Fibroblast of mammary gland (primary cell): ENCODE measurements around the gene PMM1.
A peak's percentile ranks its signal among the peaks of the same experiment; 100 is the strongest.
"Not testable (repeated sequence)": the region's sequence is repeated elsewhere in the genome, so short reads cannot be mapped to it uniquely, and the experiment has no call there.

Source experiments
- DNase-seq: peaks from one replicate; pipeline ENCODE4 v3.0.0-alpha.2; 2010; ENCODE audit warnings: low read depth
- H3K4me3 ChIP-seq: 2 replicates; pipeline ENCODE4 v1.5.1; 2011; ENCODE audit warnings: low read depth, mild to moderate bottlenecking, low read length, moderate library complexity; ENCODE audit not compliant: control insufficient read depth
- TF ChIP-seq, protein P1 (sequence below): conservative IDR thresholded peaks from 2 replicates; pipeline ENCODE4 v1.5.1; 2011; ENCODE audit warnings: low read depth, low read length, inconsistent platforms; ENCODE audit not compliant: control insufficient read depth, insufficient read depth

Gene PMM1

DNA sequence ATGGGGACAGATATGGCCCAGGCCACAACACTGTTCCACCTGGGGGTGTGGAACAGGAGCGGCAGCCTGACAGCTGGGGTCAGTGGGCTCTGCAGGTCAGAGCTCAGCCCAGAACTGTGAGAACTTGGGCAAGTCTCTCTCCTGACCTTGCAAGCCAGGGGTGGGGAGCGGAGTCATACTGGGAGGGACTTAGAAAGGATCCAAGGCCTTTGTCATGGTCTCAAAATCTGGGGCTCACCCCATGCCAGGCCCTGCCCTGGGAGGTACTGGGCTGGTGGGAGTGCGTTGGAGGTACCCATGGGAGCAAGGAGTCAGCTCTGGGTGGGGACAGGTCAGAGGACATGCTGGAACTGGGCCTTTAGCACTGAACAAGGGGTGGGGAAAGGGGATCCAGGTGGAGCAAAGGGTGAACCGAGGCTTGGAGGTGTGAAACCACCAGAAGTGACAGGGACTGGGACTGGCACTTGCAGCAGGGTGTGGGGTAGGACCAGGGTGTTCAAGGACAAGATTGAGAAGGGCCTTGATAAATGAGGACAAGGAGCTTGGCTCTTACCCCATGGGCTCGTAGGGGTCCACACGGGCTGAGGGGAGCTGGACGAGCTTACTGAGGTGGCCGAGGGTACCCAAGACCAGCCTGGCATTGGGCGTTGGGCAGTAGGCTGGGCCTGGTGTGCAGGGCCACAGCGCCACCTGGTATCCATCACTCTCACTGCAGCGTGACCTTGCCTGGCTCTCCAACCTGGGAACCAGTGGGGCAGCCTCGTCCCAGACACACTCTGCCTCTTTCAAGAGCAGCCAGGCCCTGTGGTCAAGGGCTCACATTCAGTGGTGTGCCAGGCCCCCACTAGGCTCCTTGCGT, 7.4 kb upstream of the PMM1 start:
- TF ChIP-seq, protein P1, sequence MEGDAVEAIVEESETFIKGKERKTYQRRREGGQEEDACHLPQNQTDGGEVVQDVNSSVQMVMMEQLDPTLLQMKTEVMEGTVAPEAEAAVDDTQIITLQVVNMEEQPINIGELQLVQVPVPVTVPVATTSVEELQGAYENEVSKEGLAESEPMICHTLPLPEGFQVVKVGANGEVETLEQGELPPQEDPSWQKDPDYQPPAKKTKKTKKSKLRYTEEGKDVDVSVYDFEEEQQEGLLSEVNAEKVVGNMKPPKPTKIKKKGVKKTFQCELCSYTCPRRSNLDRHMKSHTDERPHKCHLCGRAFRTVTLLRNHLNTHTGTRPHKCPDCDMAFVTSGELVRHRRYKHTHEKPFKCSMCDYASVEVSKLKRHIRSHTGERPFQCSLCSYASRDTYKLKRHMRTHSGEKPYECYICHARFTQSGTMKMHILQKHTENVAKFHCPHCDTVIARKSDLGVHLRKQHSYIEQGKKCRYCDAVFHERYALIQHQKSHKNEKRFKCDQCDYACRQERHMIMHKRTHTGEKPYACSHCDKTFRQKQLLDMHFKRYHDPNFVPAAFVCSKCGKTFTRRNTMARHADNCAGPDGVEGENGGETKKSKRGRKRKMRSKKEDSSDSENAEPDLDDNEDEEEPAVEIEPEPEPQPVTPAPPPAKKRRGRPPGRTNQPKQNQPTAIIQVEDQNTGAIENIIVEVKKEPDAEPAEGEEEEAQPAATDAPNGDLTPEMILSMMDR, result peak; percentile 76
- peak; percentile 53 for DNase-seq
- no peak overlapping the region for H3K4me3 ChIP-seq

DNA sequence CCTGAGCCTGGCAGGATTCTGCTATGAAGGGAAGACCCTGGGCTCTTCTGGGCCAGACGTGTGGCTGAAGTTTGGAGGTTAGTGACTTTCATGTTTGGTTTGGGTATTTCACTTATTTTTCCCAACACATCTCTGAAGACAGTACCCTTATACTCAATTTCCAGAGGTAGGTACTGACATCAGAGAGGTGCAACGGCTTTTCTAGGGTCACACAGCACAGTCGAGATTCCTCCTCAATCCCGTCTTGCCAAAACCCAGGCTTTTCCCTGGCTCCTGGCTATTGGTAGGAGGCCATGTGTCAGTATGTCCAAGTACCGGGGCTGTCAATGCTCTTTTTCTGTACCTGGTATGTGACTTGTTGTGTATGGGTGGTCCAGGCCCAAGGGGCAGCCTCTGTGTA, 6.1 kb upstream of the PMM1 start:
- no peak for DNase-seq
- TF ChIP-seq, protein P1, result no peak
- H3K4me3 ChIP-seq, result no peak overlapping the region

DNA sequence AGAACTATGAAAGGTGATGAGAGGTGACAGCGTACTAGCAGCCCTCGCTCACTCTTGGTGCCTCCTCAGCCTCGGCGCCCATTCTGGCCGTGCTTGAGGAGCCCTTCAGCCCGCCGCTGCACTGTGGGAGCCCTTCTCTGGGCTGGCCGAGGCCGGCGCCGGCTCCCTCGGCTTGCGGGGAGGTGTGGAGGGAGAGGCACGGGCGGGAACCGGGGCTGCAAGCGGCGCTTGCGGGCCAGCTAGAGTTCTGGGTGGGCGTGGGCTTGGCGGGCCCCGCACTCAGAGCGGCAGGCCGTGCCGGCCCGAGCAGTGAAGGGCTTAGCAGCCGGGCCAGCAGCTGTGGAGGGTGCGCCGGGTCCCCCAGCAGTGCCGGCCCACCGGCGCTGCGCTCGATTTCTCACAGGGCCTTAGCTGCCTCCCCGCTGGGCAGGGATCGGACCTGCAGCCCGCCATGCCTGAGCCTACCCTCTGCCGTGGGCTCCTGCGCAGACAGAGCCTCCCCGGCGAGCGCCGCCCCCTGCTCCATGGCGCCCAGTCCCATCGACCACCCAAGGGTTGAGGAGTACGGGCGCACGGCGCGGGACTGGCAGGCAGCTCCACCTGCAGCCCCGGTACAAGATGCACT, 3.8 kb upstream of the PMM1 start:
- DNase-seq, result not testable (repeated sequence)

DNA sequence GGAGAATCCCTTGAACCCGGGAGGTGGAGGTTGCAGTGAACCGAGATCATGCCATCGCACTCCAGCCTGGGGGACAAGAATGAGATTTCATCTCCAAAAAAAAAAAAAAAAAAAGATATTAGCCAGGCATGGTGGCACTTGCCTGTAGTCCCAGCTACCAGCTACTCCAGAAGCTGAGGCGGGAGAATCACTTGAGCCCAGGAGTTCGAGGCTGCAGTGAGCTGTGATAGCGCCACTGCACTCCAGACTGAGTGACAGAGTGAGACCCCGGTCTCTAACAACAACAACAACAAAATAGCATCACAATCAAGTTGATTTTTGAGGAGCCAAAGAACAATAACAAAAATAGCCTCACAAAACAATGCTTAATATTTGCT, 2.3 kb downstream of the PMM1 start:
- DNase-seq, result no peak
- TF ChIP-seq, protein P1, result no peak
- no peak overlapping the region for H3K4me3 ChIP-seq

More for the DNA sequence above, 3.8 kb upstream of the PMM1 start:
- H3K4me3 ChIP-seq, result not testable (repeated sequence)

DNA sequence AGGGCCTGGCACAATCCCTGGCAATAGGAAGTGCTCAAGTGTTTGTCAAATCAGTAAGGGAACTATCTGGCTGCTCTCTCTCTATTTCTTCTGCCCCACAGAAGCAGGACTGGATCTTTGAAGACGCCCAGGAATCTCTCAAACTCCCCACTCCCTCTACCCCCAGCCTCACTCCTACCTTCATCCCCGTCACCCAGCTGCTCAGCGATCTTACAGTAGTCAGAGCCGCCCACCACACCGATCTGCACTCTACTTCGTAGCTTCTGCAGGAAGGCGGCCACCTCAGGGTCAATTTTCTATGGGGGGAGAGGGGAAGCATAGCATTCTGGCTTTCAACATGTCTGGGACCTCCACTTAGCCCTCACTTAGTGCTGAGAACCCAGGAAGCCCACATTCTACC, 3.7 kb downstream of the PMM1 start:
- no peak overlapping the region for H3K4me3 ChIP-seq
- TF ChIP-seq, protein P1, result no peak
- no peak for DNase-seq

DNA sequence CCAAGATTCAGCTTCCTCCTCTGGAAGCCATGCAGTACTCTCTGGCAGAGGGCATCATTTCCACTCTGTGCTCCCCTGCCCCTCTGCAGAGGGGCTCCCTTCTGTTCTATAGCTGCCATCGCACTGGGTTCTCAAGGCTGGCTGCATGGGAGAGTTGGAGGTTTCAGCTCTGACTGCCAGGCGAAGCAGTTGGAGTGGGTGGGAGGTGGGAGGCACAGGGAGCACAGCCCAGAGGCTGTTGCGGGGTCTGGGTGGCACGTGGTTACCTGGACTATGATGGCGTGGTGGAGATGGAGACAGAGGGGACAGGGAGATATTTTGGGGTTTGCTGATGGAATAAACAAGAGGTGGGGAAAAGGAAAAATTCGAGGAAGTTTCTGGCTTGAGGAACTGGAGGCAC, 4.8 kb downstream of the PMM1 start:
- TF ChIP-seq, protein P1, result no peak

DNA sequence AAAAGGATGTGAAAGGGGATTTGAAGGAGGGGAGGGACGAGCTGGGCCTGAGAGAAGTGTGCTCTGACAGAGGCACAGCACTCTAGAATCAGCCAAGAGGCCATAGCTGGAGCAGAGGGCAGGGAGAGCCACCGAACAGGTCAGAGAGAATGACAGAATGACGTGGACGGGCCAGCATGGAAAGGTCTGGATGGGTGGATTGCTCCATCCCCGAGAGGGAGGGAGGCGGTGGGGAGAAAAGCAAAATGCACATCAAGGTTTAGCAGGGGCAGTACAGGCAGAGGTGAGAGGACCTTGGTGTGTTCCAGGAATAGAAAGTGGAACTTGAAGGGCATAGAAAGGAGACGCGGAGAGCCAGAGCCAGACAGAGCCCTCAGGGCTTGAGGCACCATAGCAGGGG, 6.9 kb downstream of the PMM1 start:
- no peak overlapping the region for H3K4me3 ChIP-seq
- no peak for DNase-seq
- TF ChIP-seq, protein P1, result no peak

More for the DNA sequence above, 4.8 kb downstream of the PMM1 start:
- no peak for DNase-seq
- H3K4me3 ChIP-seq, result no peak overlapping the region
